HG03520 (cell line): ENCODE measurements around the gene EFTUD2.
"Not testable (repeated sequence)": the region's sequence is repeated elsewhere in the genome, so short reads cannot be mapped to it uniquely, and the experiment has no call there.

Experiments
- ATAC-seq: cut with Tn5 transposase; IDR thresholded peaks from one replicate; pipeline ENCODE4 v1.9.1; 2021; ENCODE audit warnings: mild to moderate bottlenecking, moderate library complexity; ENCODE audit not compliant: unreplicated experiment

The EFTUD2 gene

DNA sequence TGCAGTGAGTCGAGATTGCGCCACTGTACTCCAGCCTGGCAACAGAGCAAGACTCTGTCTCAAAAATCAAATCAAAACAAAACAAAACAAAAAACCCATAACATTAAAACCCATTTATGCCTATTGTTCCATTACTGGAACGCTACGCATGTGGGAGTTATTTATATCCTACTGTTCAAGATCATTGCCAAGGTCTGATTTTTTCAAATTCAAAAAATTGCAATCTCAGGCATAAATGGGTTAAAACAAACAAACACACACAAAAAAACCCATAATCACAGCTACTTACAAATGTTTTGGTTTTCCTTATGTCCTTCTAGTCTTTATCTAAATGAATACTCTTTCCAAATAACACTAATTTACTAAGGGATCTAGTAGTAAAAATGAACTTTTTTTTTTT lies 87.0 kb downstream of the EFTUD2 start:
- no peak for ATAC-seq

DNA sequence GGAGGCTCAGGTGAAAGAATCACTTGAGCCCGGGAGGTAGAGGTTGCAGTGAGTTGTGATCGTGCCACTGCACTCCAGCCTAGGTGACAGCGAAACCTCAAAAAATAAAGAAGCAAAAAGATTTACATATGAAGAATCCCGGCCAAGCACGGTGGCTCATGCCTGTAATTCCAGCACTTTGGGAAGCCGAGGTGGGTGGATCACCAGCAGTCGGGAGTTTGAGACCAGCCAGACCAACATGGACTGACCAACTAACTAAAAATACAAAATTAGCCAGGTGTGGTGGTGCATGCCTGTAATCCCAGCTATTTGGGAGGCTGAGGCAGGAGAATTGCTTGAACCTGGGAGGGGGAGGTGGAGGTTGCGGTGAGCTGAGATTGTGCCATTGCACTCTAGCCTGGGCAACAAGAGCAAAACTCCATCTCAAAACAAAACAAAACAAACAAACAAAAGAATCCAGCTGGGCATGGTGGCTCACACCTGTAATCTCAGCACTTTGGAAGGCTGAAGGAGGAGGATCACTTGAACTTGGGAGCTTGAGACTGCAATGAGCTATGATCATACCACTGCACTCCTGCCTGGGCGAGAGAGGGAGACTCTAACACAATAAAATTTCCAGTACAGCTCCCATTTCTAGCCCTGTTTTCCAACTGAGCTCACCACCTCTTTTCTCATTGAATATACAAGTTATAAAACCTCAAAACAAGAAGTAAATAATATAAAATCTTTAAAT lies 90.4 kb downstream of the EFTUD2 start:
- not testable (repeated sequence) for ATAC-seq

DNA sequence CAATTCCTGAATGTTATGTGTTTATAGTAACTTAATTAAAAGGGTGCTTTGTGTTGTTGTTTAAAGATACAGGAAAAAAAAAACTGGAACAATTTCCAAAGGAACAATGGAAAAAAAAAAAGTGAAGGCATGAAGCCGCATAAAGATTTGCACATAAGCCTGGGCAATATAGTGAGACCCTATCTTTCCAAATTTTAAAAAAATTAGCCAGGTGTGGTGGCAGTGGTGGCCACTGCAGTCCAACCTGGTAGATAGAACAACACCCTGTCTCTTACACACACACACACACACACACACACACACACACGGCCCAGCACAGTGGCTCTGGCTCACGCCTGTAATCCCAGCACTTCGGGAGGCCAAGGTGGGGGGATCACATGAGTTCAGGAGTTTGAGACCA lies 91.1 kb downstream of the EFTUD2 start:
- no peak for ATAC-seq

DNA sequence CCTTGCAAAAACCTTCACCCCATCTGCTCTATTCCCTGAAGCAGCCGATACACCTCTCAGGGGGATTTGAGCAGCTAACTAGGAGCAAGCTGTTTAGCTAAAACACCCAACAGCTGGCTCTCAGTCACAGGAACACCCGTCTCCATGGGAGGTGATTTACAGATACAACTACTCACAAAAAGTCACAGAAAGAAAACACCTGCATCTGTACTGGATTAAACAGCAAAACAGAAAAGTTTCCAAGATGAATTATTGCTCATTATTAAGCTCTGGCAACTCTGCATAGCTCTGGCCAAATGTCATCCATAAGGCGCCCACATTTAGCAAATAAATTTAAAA lies 91.5 kb downstream of the EFTUD2 start:
- no peak for ATAC-seq

DNA sequence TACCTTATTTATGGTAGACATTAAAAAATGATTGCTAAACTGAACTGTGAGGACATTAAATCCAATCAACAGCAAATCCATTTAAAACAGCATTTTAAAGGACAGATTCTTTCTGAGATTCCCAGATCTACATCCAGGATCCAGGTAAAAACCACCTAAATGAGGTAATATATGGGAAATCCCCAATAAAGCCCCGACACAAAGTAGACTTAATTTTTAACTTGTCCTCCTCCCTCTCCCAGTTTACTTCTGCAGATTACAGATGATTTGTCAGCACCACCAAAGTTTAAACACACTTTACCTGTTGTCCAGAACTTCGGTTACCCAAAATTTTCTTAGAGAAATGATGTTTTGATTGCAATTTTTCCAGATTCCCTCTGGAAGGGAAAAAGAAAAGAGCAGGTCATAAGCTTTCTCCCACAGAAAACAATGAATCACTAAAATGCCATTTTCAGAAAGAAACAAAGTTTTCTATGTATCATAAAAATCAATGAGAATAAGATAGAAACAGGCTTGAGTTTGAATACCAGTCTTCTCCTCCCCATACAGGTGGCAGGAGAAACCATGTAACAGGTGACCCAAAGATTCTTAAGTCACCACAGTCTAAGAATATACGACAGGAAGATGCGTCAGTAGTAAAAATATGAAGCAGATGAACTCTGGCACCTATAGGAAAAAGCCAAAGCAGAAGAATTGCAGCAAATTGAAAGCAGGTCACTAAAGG lies 92.0 kb downstream of the EFTUD2 start:
- ATAC-seq: no peak

DNA sequence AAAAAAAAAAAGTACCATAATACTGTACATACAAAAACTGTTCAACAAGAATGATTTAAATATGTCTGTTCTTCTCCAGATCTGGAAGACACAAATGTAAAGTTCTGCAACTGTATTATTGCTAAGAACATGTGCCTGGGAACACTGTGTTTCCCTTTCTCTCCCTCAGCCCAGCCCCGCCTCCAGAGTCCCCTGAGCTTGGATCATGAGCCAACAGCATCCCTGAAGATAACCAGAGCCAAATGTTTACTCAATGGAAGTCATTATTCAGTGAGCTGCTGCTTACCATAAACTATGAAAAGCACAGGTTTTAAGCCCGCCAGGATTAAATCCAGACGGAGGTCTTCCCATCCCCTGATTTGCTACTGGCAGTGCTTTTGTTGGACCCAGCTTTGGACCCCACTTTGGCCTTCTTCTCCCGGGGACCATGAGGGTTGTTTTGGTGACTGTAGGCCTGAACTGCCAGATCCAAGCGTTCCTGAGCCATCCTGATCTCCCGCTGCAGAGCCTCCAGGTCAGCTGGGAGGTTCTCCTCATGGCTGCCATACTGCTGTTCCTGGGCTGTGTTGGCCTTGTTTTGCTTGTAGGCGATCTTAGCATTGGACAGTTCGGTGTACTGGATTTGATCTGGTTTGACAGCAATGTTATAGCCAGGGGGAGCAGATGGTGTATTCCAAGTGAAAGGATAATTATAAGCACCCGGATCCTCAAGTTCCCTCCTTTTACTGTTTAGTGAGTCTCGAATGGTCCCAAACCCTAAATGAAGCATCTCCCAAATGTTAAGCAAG lies 94.7 kb downstream of the EFTUD2 start:
- ATAC-seq: no peak

DNA sequence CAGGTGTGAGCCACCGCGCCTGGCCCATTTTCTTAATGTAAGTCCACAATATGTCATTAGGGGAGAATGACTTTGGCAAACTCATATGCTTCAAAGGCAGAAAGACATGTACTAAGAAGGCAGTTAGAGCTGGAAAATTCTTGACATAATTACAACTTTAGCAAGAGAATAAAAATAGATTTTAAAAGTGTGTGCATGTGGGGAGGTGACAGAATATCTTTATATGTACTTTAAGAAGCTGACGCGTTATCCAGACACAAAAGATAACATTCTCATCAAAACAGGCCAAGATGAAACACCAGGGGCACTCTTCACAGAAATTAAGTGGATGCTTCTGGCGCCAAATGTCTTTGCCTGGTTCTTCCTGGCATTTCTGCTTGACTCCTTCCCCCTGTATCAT lies 97.4 kb downstream of the EFTUD2 start:
- ATAC-seq: no peak
